ENCODE results near the gene LUZP1.
A peak's percentile ranks its signal among the peaks of the same experiment; 100 is the strongest.

The LUZP1 gene

DNA sequence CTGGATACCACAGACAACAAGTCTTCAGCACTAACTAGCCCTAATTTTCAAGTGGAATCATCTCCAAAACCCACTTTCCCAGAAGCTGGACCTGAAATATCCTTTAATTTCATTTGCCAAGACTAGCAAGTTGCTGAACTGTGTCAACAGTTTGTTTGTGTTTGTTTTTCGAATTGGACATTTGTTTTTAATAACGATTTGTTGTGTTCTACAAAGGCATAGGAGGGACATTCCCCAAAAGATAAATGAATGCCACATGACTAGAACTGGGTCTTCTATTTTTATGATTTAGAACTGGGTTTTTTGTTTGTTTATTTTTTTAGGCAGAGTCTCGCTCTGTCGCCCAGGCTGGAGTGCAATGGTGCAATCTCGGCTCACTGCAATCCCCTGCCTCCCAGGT, 17.9 kb downstream of the LUZP1 start:
- DNase-seq: no peak

DNA sequence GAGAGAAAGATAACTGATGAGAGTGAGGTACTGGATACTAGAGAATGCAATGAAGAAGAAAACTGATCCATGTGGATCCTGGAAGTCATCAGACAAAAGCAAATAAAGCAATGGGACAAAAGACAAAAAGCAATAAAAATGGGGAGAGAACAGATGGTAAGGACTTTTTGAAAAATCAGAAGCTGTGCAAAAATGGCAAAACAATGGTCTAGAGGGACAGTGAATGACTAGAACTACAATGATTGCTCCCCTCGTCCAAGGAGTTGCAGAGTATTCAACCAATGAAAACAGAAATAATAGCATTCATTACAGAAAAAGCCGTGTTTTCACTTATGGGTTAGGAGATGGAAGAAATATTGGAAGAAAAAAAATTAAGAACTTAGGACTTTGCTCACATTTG, 18.5 kb downstream of the LUZP1 start:
- DNase-seq: no peak

DNA sequence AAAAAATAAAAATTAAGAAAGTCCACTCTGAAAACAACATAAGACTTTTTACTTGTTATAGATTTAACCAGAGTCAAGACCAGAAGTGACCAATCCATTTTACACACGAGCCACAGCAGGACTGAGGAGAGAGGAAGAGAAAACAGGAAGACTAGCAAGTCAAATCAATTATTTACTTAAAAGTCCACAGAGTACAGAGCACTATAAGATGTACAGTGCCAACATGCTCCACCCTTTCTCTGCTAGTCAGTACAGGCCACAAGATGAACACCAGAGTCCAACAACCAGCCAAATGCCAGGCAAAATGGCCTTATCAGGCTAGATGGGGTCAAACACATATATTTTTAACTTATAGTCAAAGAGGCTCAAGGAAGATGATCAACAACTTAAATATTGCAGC, 19.5 kb downstream of the LUZP1 start:
- peak; percentile 36 for DNase-seq

- no peak for DNase-seq
These were observed 20.6 kb downstream of the LUZP1 start for GRCh38 chr1:23148084-23148483.

- DNase-seq: no peak
These were observed 27.6 kb downstream of the LUZP1 start for GRCh38 chr1:23140940-23141596.

DNA sequence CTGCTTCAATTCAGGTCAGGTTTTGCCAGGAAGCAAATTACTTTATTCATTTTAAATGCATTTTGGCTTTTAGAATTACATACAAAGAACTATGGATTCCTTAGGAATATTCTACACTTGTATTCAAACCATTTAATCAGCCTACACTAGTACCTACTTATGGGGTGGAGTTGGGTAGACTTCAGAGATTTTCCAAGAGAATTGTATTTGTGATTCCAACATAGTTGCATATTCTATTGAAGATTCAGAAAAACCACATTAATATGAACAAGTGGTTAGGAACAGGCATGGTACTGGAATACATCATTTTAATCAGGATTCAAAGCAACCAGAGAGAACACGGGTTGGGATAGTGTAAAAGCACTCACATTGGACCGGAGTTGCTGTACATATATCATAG, 33.4 kb downstream of the LUZP1 start:
- no peak for DNase-seq

DNA sequence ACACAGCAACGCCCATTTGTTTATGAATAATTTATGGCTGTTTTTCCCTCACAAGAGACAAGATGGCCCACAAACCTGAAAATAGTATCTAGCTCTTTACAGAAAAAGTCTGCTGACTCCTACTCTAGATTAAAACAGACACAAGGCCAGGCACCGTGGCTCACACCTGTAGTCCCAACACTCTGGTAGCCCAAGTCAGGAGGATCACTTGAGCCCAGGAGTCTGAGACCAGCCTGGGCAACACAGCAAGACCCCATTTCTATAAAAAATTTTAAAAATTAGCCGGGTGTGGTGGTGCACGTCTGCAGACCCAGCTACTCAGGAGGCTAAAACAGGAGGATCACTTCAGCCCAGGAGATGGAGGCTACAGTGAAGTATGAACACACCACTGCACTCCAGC, 34.6 kb downstream of the LUZP1 start:
- DNase-seq: no peak

DNA sequence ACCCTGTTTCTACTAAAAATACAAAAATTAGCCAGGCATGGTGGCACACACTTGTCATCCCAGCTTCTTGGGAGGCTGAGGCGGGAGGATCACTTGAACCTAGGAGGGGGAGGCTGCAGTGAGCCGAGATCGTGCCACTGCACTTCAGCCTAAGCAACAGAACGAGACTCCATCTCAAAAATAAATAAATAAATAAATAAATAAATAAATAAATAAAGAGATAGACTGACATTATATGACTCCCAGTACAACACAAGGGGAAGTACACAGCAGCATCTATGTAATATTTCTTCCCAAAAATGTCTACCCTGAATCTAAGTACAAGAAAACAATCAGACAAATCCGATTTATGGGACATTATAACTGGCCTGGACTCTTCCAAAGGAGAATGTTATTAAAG, 35.1 kb downstream of the LUZP1 start:
- no peak for DNase-seq

- no peak for DNase-seq
These were observed 36.6 kb downstream of the LUZP1 start for GRCh38 chr1:23132033-23132432.

DNA sequence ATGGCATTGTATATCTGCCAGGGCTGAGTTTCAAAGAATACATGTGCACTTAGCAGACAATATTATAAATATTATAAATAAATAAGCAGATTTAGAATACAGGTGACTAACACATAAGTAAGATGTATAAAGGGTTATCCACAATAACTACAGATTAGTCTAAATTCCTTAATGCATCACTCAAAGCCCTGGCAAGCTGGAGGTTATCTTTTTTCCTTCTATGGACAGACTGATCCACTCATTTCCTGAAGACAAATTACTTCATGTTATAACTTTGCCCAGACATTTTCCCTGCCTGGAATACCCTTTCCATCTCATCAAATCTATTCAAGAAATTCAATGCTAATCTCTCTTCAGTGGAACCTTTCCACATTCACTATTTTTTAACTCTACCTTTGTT, 38.8 kb downstream of the LUZP1 start:
- no peak for DNase-seq

GRCh38 chr1:23126801-23127200, 41.9 kb downstream of the LUZP1 start:
- no peak for DNase-seq

GRCh38 chr1:23126200-23126599, 42.5 kb downstream of the LUZP1 start:
- DNase-seq: no peak

DNA sequence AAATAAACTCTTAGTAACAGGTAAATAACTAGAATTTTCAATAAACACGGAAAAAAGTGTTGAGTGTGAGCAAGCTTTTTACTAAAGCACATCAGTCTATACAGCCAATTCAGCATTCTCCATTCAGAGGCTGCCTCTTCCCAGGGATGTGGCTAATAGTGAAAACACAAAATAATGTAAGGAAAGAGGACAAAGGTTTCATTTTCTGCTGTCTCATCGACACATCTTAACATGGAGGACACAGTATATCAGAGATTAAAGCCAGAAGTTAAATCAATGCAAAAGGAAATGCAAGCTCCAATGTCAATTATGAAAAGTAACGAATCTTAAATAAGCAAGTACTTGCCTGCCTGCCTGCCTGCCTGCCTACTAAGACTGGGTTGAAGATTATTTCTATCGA, 43.2 kb downstream of the LUZP1 start:
- no peak for DNase-seq

GRCh38 chr1:23124259-23125026, 44.2 kb downstream of the LUZP1 start:
- DNase-seq: no peak

DNA sequence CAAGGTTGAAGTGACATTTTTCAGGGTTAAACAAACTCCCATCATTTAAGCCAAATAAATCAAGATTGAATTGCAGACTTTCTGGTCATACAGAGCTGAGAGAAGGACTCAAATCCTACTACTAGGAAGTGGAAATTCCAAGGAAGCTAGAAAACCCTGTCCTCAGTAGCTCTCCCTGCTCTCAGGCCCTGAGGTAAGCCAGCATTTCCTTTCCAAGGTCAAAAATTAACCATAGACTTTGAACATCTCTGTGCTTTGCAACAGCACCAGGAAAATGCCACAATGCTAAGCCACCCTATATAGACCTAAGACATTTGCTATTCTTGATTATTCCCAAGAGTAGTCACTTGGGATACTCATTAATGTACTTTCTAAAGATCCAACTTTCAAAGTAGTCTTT, 45.1 kb downstream of the LUZP1 start:
- DNase-seq: no peak

DNA sequence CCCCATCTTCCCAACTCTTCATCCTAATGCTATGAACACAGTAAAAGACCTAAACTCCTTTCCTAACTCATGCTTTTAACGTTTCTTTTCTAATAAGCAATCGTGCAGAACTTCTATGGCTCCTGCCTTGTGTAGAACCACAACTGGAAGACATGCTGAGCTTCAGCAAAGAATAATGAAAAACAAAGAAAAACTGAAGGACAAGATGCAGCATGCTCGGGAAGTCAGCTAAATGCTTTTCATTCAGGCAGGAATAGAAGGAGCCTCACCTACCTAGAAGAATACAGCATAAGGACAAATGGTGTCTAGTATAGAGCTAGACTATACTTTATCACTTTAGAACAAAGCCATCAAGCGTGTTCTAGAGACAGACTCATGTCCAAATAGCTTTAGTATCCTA, 45.9 kb downstream of the LUZP1 start:
- no peak for DNase-seq

- no peak for DNase-seq
These were observed 46.5 kb downstream of the LUZP1 start for GRCh38 chr1:23122023-23122748.

DNA sequence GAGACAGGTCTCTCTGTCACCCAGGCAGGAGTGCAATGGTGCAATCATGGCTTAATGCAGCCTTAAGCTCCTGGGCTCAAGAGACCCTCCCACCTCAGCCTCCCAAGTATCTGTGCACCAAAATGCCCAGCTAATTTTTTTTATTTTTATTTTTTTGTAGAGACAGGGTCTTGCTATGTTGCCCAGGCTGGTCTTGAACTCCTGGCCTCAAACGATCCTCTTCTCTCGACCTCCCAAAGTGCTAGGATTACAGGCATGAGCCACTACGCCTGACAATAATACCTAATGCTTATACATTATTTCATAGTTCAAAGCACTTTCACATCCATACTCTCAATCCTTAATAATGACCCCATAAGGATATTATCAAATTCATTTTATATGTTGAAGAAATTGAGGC, 48.3 kb downstream of the LUZP1 start:
- no peak for DNase-seq

- peak; percentile 19 for DNase-seq
These were observed 49.5 kb downstream of the LUZP1 start for GRCh38 chr1:23118957-23119792.

GRCh38 chr1:23118407-23118806, 50.2 kb downstream of the LUZP1 start:
- DNase-seq: no peak

DNA sequence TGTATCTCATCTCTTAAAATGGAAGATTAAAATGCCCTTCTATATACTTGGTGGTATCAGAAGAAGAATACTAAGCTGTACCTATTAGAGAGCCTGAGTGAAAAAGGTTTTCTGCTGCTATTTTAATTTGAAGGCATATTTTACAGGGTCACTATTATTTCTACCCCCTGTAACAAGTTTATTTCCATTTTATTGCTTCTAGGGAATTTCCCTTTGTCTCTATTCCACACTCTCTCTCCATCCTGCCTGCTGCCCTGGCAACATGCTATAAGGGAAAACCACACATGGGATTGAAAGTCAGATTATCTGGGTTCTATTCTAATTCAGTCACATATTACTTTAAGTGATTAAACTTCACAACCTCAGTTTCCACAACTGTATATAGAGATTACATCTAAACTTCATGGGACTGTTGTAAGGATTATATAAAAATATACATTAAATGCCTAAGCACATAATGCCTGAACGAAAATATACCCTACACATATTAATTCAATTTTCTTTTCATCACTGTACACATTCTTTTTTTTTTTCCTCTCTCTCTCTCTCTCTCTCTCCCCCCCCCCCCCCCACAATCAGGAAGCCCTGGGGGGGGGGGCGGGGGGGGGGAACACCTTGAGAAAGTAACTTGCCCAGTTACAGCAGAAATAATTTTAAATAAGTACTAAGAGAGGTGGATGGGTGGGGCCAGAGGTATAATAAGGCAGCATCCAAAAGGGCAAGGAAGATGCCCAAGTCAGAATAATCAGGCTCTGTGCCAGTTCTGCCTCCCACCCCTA, 51.5 kb downstream of the LUZP1 start:
- peak; percentile 14 for DNase-seq

DNA sequence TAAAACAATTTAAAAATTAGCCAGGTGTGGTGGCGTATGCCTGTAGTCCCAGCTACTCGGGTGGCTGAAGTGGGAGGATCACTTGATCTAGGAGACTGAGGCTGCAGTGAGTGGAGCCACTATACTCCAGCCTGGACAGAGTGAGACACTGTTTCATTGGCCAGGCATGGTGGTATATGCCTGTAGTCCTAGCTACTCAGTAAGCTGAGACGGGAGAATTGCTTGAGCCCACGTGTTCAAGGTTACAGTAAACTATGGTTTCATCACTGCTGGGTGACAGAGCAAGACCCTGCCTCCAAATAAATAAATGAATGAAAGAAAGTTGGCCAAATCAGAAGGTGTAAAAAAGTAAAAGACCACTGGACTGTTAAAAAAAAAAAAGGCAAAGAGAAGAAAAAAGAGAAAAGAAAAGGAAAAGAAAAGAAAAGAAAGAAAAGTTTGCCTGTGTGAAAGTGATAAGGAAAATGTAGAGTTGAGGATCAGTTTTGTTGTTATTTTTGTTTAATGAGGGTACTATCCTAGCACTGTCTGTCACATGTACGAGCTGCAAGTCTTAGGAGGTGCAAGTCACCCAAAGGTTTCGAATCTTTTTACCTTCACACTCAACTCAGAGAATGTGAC, 52.3 kb downstream of the LUZP1 start:
- DNase-seq: no peak

Measured in DMS53 (cell line).